Body of pancreas (tissue), 4 donors: Measurements from ENCODE around the gene ZNG1E.
"Not testable (repeated sequence)": the region's sequence is repeated elsewhere in the genome, so short reads cannot be mapped to it uniquely, and the experiment has no call there.

Experiments used
- CTCF ChIP-seq, 7 experiments: fragments of 450-650 bp in 4 of 7; fragments of 200-600 bp in 3 of 7; sonication (generic) in 3 of 7; IDR thresholded peaks; one replicate each; pipeline ENCODE4 v1.5.1; 2016 to 2019; ENCODE audit warnings: antibody characterized with exemption in 7 of 7
- POLR2A ChIP-seq, 3 donors: fragments of 450-650 bp; IDR thresholded peaks; one replicate each; pipeline ENCODE4 v1.6.1; 2016; ENCODE audit warnings: antibody characterized with exemption in 3 of 3, mild to moderate bottlenecking in 2 of 3

GRCh38 chr9:65675018-65675417, 710 bp upstream of the ZNG1E start:
- TF ChIP-seq CTCF, POLR2A (IDR thresholded peaks at IDR 0.05): not testable (repeated sequence)
